Small intestine (tissue), 7 donors: ENCODE data around the gene SANBR. TPM values are rescaled to one million over a fixed set of nuclear protein-coding genes. Genes with fewer than 3 reads are reported as not detected.

ENCODE experiments used
- DNase-seq, 2 donors: peaks; one replicate each; pipeline versions ENCODE4 v3.0.0 to v3.0.0-alpha.2; 2013
- FAIRE-seq: peaks from 2 replicates; lab custom pipeline; 2012; peaks lifted over from hg19 to GRCh38; lab: Jason Lieb, UNC
- H3K27ac ChIP-seq, 3 donors: one replicate each; pipeline ENCODE4 v1.5.1; 2013; ENCODE audit warnings: low read length in 2 of 3, mild to moderate bottlenecking in 2 of 3, control low read depth in 1 of 3, inconsistent platforms in 1 of 3, low read depth in 1 of 3, moderate library complexity in 1 of 3
- H3K27me3 ChIP-seq, 3 donors: one replicate each; pipeline ENCODE4 v1.6.1; 2013; ENCODE audit warnings: low read length in 3 of 3, inconsistent platforms in 1 of 3; ENCODE audit not compliant: control insufficient read depth in 3 of 3, insufficient read depth in 3 of 3
- H3K36me3 ChIP-seq, 3 donors: one replicate each; pipeline ENCODE4 v1.6.1; 2013; ENCODE audit warnings: low read length in 3 of 3, inconsistent platforms in 1 of 3, low read depth in 1 of 3, mild to moderate bottlenecking in 1 of 3, moderate library complexity in 1 of 3; ENCODE audit not compliant: control insufficient read depth in 3 of 3, insufficient read depth in 2 of 3
- H3K4me1 ChIP-seq, 3 donors: one replicate each; pipeline ENCODE4 v1.6.1; 2013; ENCODE audit warnings: low read length in 2 of 3, inconsistent platforms in 1 of 3, low read depth in 1 of 3, mild to moderate bottlenecking in 1 of 3, moderate library complexity in 1 of 3; ENCODE audit not compliant: control insufficient read depth in 3 of 3, insufficient read depth in 2 of 3
- H3K4me3 ChIP-seq, 3 donors: one replicate each; pipeline ENCODE4 v1.5.1; 2013; ENCODE audit warnings: low read length in 3 of 3, control low read depth in 1 of 3, inconsistent platforms in 1 of 3, low read depth in 1 of 3, mild to moderate bottlenecking in 1 of 3, moderate library complexity in 1 of 3
- H3K9me3 ChIP-seq, 2 donors: one replicate each; pipeline ENCODE4 v1.6.1; 2013; ENCODE audit warnings: low read depth in 1 of 2, low read length in 1 of 2; ENCODE audit not compliant: control insufficient read depth in 2 of 2, insufficient read depth in 1 of 2
- WGBS, 3 donors: extraction: QIAGEN DNeasy Blood & Tissue Kit; methylation state at CpG; one replicate each; pipeline ENCODE4 v1.1.7; 2013; 5-methylcytosine and 5-hydroxymethylcytosine counted together
- polyA plus RNA-seq, 4 donors: library from polyadenylated mRNA; stranded (reverse) in 3 of 4; unstranded in 1 of 4; fragments of 200-250 nt in 3 of 4; fragments of 120-200 nt in 1 of 4; gene quantifications; one replicate each; pipeline versions ENCODE4 v1.2.1 to v1.2.3, GENCODE V29; 2013
- donor health status: healthy with polysubstance abuse.
- donor health status: control.
- donor health status: control.
- donor health status: Bipolar disorder and iron deficiency.
- donor health status: healthy.

Gene SANBR
- polyA plus RNA-seq, 4 donors = 1.9 to 12.0 (median 5.0) TPM

GRCh38 chr2:61100801-61101200 lies 35.1 kb downstream of the SANBR start:
- Histone ChIP-seq H3K4me3 (no peak overlapping the region), H3K27me3 (no peaks in the 10 kb centered on the region), H3K27ac (no peak overlapping the region), H3K36me3 (peaks cover 0 to 21% (median 0%) of the 10 kb centered on the region in 3 donors), H3K9me3 (no peaks in the 10 kb centered on the region), H3K4me1 (no peaks in the 10 kb centered on the region)
- DNase-seq (no peak), FAIRE-seq (no peak)
- WGBS, 3 donors = 85 to 97% (median 85%) methylated on average over 4 of the region's 4 CpGs

- FAIRE-seq (no peak), DNase-seq (no peak)
- Histone ChIP-seq H3K36me3 (peaks cover 0 to 28% (median 0%) of the 10 kb centered on the region in 3 donors), H3K27me3 (no peaks in the 10 kb centered on the region), H3K4me3 (no peak overlapping the region), H3K9me3 (peaks cover 0 to 3% of the 10 kb centered on the region in 2 donors), H3K27ac (no peak overlapping the region), H3K4me1 (no peaks in the 10 kb centered on the region)
- WGBS, 3 donors = 78 to 84% (median 78%) methylated on average over 2 of the region's 2 CpGs
These were observed 43.6 kb downstream of the SANBR start for GRCh38 chr2:61109291-61109690.

- no peak overlapping the region for H3K4me3 ChIP-seq
- DNase-seq (no peak), FAIRE-seq (no peak)
- H3K27ac ChIP-seq = no peak overlapping the region
- no peaks in the 10 kb centered on the region for H3K4me1 ChIP-seq
- peaks cover 0 to 7% of the 10 kb centered on the region in 2 donors for H3K9me3 ChIP-seq
- H3K27me3 ChIP-seq = no peaks in the 10 kb centered on the region
- H3K36me3 ChIP-seq = peaks cover 0 to 19% (median 0%) of the 10 kb centered on the region in 3 donors
These were observed 46.0 kb downstream of the SANBR start for GRCh38 chr2:61111708-61112107.

- WGBS, 3 donors = 87 to 95% (median 91%) methylated on average over 6 of the region's 6 CpGs
- peaks cover 0 to 7% of the 10 kb centered on the region in 2 donors for H3K9me3 ChIP-seq
- H3K4me1 ChIP-seq = no peaks in the 10 kb centered on the region
- H3K36me3 ChIP-seq = peaks cover 0 to 24% (median 0%) of the 10 kb centered on the region in 3 donors
- H3K4me3 ChIP-seq = no peak overlapping the region
- H3K27ac ChIP-seq = no peak overlapping the region
- no peaks in the 10 kb centered on the region for H3K27me3 ChIP-seq
- DNase-seq = no peak
- no peak for FAIRE-seq
These were observed 48.5 kb downstream of the SANBR start for GRCh38 chr2:61114147-61114546.

Other genes starting within 250 kb of the SANBR start
- 10 to 100 TPM in 1 of 4 donors, 1 to 10 TPM in 2, under 1 TPM in 1; 0.81 to 10.3 (median 2.9) TPM for gene REL, start 184.3 kb upstream of the SANBR start, polyA plus RNA-seq
- gene PEX13, start 48.2 kb upstream of the SANBR start, polyA plus RNA-seq = 10 to 100 TPM; 10.3 to 28.8 (median 12.1) TPM
- 10 to 100 TPM in 2 of 4 donors, 1 to 10 TPM in 2; 4.6 to 16.7 (median 9.3) TPM for gene PUS10, start 47.6 kb upstream of the SANBR start, polyA plus RNA-seq
- 10 to 100 TPM in 1 of 4 donors, 1 to 10 TPM in 3; 2.2 to 21.6 (median 7.5) TPM for gene C2orf74, start 96.3 kb downstream of the SANBR start, polyA plus RNA-seq